NCI-H2081 treated with DMSO at 0.1 percent for 48 hours (cell line): ENCODE data around the gene LHFPL3.

Source experiments
- DNase-seq: peaks from one replicate; lab custom pipeline; 2025; lab: John Stamatoyannopoulos, UW

The LHFPL3 gene

GRCh38 chr7:104800307-104800706, 471.9 kb downstream of the LHFPL3 start:
- no peak for DNase-seq

DNA sequence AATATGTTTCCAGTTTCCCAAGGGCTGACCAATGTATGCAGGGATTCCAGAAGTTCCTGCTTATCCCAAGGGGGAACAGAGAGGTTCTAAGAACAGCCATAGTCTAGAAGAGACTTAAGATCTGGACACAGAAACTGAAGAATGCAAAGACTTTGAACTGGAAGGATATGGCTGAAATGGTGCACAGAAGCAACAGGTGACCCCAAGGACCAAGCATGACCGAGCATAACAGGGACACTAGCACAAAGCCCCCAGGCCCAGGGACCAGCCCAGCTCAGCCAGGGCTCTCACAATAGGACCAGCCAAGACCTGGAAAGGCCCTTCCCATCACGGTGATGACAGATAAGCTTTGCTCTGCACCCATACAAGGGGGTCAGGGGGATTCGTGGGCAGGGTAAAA, 472.6 kb downstream of the LHFPL3 start:
- DNase-seq: no peak

DNA sequence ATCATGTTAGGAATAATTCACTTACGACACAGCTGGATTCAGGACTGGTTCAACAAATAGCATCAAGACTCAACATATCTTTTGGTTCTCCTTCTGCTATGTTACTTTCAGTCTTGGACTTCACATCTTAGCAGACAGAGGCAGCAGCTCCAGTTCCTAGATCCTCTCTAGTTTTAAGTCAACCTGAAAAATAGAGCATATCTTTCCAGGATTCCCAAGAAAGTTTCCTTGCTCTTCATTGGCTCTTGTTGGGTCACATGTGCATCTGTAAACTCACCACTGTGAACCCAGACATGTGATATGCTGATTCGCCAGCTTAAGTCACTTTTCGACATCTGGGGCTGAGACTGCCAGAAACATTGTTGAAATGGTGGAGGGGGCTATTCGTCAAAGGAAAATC, 475.5 kb downstream of the LHFPL3 start:
- DNase-seq: no peak

GRCh38 chr7:104804696-104805095, 476.3 kb downstream of the LHFPL3 start:
- DNase-seq: no peak

GRCh38 chr7:104805449-104806317, 477.3 kb downstream of the LHFPL3 start:
- no peak for DNase-seq

DNA sequence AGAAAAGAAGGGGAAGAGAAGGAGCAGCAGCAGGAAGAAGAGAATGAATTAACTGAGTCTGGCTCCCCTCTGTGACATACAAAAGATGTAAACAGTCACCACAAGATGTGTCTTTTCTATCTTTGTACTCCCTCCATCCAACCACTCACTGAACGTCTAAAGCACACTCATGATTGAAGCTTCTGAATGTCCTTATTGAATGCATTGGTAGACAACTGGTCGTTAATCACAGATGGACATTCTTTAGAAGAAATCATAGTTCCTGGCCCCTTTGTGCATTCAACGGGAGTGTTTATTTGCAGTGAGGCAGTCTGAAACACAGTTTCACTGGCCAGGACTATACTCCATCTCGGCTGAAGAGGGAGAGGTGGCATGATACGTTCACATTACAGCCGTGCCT, 479.3 kb downstream of the LHFPL3 start:
- no peak for DNase-seq

- no peak for DNase-seq
These were observed 481.5 kb downstream of the LHFPL3 start for GRCh38 chr7:104809906-104810305.

GRCh38 chr7:104814126-104814525, 485.7 kb downstream of the LHFPL3 start:
- no peak for DNase-seq

- DNase-seq: no peak
These were observed 486.4 kb downstream of the LHFPL3 start for GRCh38 chr7:104814671-104815400.

GRCh38 chr7:104816537-104816936, 488.1 kb downstream of the LHFPL3 start:
- no peak for DNase-seq

DNA sequence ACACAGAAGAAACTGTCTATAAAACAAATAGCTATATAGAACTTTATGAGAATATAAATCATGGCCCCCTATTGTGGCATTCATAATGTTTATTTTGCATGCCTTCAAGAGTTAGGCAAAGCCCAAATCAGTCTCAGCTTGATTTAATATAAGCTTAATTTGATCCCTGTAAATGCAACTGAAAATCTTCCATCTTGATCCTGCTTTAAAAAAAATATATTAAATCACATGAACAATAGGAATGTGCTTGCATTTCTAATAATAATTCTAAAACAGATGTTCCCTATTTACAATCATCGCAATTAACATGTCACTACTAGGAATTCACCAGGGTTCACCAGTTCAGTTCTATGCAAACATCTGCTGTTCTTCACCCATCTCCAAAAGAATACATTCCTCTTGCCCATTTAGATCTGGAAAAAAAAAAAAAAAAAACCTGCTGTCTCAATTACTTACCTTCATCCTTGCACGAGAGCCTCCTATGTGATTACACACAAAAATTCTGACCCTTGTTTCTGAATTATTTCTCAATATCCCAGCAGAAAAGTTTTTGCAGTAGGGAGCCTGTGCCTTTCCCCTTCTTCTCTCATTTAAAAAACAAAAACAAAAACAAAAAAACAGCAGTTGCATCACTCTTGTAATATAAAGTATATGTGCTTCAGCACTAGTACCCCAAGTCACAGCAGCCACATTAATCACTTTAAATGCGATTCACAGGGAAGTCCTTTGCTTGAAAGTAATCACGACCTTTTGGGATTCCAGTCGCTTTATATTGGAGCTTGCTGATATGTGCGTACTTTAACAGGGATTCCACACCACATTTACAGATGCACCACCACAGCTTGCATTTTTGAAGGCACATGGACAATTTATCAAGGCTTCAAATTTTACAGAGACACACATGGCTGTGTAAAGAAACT, 490.8 kb downstream of the LHFPL3 start:
- no peak for DNase-seq

DNA sequence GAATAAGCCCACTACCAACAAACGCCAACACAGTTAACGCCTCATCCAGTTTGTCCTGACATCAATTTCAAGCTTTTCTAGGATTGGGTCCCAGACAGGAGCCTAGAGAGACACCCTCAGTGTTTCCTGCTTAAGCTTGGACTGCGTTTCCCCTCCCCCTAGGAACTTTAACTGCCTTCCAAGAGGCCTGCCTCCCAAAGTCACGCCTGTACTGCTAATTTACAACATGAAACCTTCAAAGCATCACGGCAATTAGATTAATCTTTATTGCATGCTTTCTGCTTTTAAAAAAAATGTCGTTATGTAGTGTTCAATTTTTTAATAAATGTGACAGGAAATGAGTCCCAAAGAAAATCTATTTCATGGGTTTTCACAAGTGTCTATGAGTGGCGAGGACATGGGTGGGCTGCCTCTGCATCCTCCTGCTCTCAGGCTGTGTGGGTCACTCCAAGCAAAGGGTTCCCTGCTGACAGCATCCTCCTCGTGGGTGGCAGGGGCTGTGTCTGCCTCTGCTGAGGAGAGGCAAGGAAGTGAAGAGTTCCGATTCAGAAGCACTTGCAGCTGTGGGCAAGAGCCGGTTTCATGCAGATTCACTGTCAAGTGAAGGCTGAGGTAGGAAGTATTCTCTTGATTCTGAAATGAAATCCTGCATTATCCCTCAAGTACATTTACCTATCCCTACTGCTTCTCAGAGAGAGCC, 492.6 kb downstream of the LHFPL3 start:
- no peak for DNase-seq

DNA sequence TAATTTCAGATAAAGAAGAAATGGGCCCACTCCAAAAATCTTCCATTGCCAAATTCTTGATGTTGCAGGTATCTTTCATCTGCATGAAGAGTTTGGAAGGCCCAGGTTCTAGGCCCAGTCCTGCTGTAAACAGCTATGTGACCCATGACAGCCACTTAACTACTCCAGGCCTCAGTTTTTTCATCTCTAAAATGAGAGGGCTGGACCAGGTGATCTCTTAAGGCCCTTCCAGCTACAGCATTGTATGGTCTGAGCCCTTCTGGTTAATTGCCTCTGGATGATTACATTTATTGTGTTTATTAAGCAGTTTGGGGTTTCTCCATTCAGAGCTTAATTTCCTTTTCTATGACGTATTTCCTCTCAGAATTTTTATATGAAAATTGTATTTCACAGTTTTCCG, 494.8 kb downstream of the LHFPL3 start:
- no peak for DNase-seq

GRCh38 chr7:104825099-104825498, 496.7 kb downstream of the LHFPL3 start:
- DNase-seq: no peak

GRCh38 chr7:104826135-104826534, 497.7 kb downstream of the LHFPL3 start:
- DNase-seq: no peak

DNA sequence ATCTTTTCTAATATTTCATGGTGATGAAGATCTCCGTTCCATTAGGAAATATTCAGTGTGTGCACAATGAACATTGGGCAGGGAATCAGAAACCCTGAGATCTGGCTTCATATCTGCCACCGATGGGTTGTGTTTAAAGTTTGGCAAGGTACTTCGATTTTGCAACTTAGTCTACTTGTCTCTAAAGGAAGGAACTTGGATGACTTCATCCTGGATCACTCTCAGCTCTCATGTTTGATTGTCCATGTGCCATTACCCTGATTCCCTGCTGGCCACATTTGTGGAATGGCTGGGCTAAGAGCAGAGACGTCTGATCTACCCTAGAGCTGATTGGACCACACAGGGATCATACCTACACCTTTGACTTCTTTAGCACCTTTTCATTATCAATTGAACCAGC, 508.6 kb downstream of the LHFPL3 start:
- DNase-seq: no peak

DNA sequence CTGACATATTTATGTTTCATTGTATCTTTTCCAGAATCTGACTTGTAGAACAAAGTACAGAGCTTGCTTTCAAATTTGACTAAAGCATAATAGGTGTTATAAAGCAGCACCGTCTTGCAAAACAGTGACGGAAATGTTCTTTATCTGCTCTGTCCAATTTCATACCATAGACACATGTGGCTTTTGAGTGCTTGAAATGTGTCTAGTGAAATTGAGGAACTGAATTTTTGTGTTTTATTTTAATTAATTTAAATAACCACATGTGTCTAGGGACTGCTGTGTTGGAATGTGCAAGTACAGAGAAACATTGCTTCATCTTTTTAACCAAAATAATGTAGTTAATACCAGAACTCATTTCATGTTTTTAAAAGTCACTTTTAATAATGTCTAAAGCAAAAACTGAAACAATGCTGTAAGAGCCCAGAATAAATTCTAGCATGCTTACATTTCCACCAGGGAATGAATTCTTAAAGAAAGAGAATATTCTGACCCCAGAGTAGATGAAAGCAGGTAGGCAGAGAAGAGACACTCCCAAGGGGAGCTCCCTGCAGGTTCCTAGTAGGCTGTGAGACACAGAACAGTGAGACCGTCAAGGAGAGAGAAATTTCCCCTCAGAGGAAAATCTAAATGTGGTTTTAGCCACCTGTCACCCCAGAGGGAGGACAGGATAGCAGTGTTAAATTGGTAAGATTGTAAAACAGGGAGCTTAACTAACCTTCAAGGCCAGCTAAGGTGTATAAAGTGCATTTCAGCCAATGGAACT, 510.3 kb downstream of the LHFPL3 start:
- DNase-seq: no peak

- DNase-seq: no peak
These were observed 511.4 kb downstream of the LHFPL3 start for GRCh38 chr7:104839842-104840241.

DNA sequence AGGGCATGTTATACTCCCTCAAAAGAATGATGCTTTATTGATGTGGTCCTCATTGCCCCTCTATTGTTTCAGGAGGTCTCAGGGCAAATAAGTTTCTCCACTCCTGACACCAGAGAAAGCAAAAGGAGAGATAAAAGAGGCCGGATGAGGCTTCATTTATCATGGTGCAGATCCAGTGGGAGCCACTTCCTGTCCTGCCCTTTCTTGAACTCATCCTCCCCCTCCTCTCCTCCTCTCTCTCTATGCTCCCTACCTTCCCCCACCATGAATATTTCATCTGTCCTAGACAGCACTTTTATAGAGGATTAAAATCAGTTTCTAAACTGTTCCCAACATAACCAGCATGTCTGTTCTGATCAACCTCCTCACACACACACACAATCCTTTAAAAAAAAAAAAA, 513.4 kb downstream of the LHFPL3 start:
- DNase-seq: no peak

GRCh38 chr7:104843198-104843597, 514.8 kb downstream of the LHFPL3 start:
- no peak for DNase-seq

- DNase-seq: no peak
These were observed 517.2 kb downstream of the LHFPL3 start for GRCh38 chr7:104845557-104845956.
